IPS-18c (cell line): ENCODE data around the gene FKBP7.
"Not testable (repeated sequence)": the region's sequence is repeated elsewhere in the genome, so short reads cannot be mapped to it uniquely, and the experiment has no call there.

Experiments
- H3K4me3 ChIP-seq: 2 replicates; pipeline ENCODE4 v1.7.0; 2013; ENCODE audit warnings: low read depth, mild to moderate bottlenecking, low read length, moderate library complexity; ENCODE audit not compliant: insufficient read depth
- H3K9me3 ChIP-seq: one replicate; pipeline ENCODE4 v1.6.1; 2013; ENCODE audit warnings: mild to moderate bottlenecking, low read length, moderate library complexity; ENCODE audit not compliant: control insufficient read depth, insufficient read depth

FKBP7 gene

GRCh38 chr2:178423746-178424145 lies 54.7 kb downstream of the FKBP7 start:
- H3K4me3 ChIP-seq, H3K9me3 ChIP-seq: not testable (repeated sequence)

GRCh38 chr2:178422097-178422496 lies 56.3 kb downstream of the FKBP7 start:
- Histone ChIP-seq H3K9me3 (no peaks in the 10 kb centered on the region), H3K4me3 (no peak overlapping the region)

- Histone ChIP-seq H3K9me3 (no peaks in the 10 kb centered on the region), H3K4me3 (no peak overlapping the region)
Observed at GRCh38 chr2:178420463-178420999, 57.9 kb downstream of the FKBP7 start.

- Histone ChIP-seq H3K9me3 (no peaks in the 10 kb centered on the region), H3K4me3 (no peak overlapping the region)
Observed at GRCh38 chr2:178419123-178419522, 59.3 kb downstream of the FKBP7 start.

GRCh38 chr2:178418426-178418825 lies 60.0 kb downstream of the FKBP7 start:
- Histone ChIP-seq H3K9me3 (no peaks in the 10 kb centered on the region), H3K4me3 (no peak overlapping the region)

- H3K4me3 ChIP-seq = no peak overlapping the region
- H3K9me3 ChIP-seq = no peaks in the 10 kb centered on the region
Observed at GRCh38 chr2:178417916-178418315, 60.5 kb downstream of the FKBP7 start.

- Histone ChIP-seq H3K4me3 (no peak overlapping the region), H3K9me3 (no peaks in the 10 kb centered on the region)
Observed at GRCh38 chr2:178415979-178416378, 62.4 kb downstream of the FKBP7 start.

- Histone ChIP-seq H3K4me3 (peak overlapping the region; percentile 75), H3K9me3 (no peaks in the 10 kb centered on the region)
Observed at GRCh38 chr2:178414266-178415247, 63.8 kb downstream of the FKBP7 start.
